Vagina (tissue), 2 donors: Measurements from ENCODE around the gene B4GALNT4.
A peak's percentile ranks its signal among the peaks of the same experiment; 100 is the strongest.

Experiments used
- POLR2A ChIP-seq, 2 donors: fragments of 450-650 bp; IDR thresholded peaks; one replicate each; pipeline ENCODE4 v1.6.1; 2017; ENCODE audit warnings: antibody characterized with exemption in 2 of 2, mild to moderate bottlenecking in 2 of 2, moderate library complexity in 2 of 2
- TF ChIP-seq, protein P1 (sequence below), 3 experiments: fragments of 450-650 bp in 2 of 3; fragments of 200-600 bp in 1 of 3; sonication (generic) in 1 of 3; IDR thresholded peaks; one replicate each; pipeline ENCODE4 v1.5.1; 2017 to 2019; ENCODE audit warnings: antibody characterized with exemption in 3 of 3, mild to moderate bottlenecking in 2 of 3, moderate library complexity in 2 of 3

DNA sequence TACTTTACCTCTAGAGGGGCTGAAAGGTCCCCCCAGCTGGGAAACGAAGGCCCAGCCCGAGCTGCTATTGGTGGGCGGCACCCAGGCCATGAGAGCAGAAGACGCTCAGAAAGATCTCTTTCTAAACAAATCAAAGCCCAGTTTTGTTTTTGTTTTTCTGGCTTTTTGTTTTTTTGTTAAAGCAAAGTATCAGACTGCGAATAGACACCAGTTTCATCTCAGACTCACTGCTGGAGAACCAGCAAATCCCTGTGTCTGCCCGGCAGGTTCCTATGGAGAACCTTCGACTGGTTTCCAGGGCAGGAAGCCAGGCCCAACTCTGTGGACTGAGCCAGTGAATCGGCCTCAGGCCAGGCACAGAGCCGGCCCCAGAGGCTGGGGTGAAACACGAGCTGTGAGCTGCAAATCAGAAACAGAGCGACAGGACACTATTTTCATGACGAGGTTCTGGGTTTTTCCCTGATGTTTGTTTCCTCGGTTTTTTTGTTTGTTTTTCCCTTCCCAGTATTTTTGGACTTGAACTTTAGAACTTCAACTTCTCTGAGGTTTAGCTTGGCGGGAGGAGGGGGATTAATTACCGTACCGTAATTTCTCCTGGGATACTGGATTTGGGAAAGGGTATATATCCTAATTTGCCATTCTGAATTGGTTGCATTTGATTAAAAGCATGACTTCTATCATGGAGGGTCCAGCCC lies 16.0 kb upstream of the B4GALNT4 start:
- TF ChIP-seq, protein P1, sequence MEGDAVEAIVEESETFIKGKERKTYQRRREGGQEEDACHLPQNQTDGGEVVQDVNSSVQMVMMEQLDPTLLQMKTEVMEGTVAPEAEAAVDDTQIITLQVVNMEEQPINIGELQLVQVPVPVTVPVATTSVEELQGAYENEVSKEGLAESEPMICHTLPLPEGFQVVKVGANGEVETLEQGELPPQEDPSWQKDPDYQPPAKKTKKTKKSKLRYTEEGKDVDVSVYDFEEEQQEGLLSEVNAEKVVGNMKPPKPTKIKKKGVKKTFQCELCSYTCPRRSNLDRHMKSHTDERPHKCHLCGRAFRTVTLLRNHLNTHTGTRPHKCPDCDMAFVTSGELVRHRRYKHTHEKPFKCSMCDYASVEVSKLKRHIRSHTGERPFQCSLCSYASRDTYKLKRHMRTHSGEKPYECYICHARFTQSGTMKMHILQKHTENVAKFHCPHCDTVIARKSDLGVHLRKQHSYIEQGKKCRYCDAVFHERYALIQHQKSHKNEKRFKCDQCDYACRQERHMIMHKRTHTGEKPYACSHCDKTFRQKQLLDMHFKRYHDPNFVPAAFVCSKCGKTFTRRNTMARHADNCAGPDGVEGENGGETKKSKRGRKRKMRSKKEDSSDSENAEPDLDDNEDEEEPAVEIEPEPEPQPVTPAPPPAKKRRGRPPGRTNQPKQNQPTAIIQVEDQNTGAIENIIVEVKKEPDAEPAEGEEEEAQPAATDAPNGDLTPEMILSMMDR (IDR thresholded peaks at IDR 0.05): no peak
- peak in 1 of 2 donors; percentile 36 for TF ChIP-seq POLR2A (IDR thresholded peaks at IDR 0.05)
